OCI-LY7 (cell line): ENCODE results near the gene PACS2. TPM values are rescaled to one million over a fixed set of nuclear protein-coding genes. Genes with fewer than 3 reads are reported as not detected.

Source experiments
- BruUV-seq: library from RNA; stranded (reverse); fragments of 400-500 nt; replicated peaks from 2 replicates; lab custom pipeline; 2021; lab: Mats Ljungman, UMichigan
- CTCF ChIA-PET: fragments of 300-600 bp; sonication (Branson Sonifier 250); formaldehyde crosslinking; loops from one replicate; lab custom pipeline; 2022; ENCODE audit warnings: antibody characterized with exemption; ENCODE audit not compliant: unreplicated experiment; lab: Charles Lee
- POLR2A ChIA-PET: fragments of 300-600 bp; sonication (Branson Sonifier 250); formaldehyde crosslinking; loops from one replicate; lab custom pipeline; 2022; ENCODE audit warnings: antibody characterized with exemption; lab: Charles Lee
- DNase-seq: peaks from one replicate; pipeline ENCODE4 v3.0.0-alpha.2; 2015; ENCODE audit warnings: low spot score
- H2AFZ ChIP-seq: fragments of 200-600 bp; sonication (generic), shearing (Covaris generic); 2 replicates; pipeline ENCODE4 v1.6.1; 2014; ENCODE audit warnings: mild to moderate bottlenecking, antibody characterized with exemption, low read length, moderate library complexity
- H3K27ac ChIP-seq: fragments of 200-600 bp; sonication (generic); 2 replicates; pipeline ENCODE4 v1.5.1; 2014; ENCODE audit warnings: mixed run types, low read depth, mild to moderate bottlenecking, moderate library complexity, low read length, inconsistent platforms; ENCODE audit not compliant: poor library complexity, severe bottlenecking
- H3K36me3 ChIP-seq: fragments of 200-600 bp; sonication (generic); 2 replicates; pipeline ENCODE4 v1.6.1; 2014; ENCODE audit warnings: mild to moderate bottlenecking, antibody characterized with exemption, low read length, moderate library complexity, mixed read lengths; ENCODE audit not compliant: insufficient read depth
- H3K4me1 ChIP-seq: fragments of 200-600 bp; sonication (generic); 2 replicates; pipeline ENCODE4 v1.5.1; 2014; ENCODE audit warnings: mild to moderate bottlenecking, low read length; ENCODE audit not compliant: insufficient read depth, poor library complexity, severe bottlenecking
- H3K4me2 ChIP-seq: fragments of 200-600 bp; sonication (generic); 2 replicates; pipeline ENCODE4 v1.6.1; 2014; ENCODE audit warnings: mild to moderate bottlenecking, low read length
- H3K4me3 ChIP-seq: fragments of 200-600 bp; sonication (generic); 2 replicates; pipeline ENCODE4 v1.5.1; 2014; ENCODE audit warnings: mild to moderate bottlenecking, low read depth, low read length; ENCODE audit not compliant: poor library complexity, severe bottlenecking
- H3K79me2 ChIP-seq: fragments of 200-600 bp; sonication (generic); 2 replicates; pipeline ENCODE4 v1.6.1; 2016; ENCODE audit warnings: low read depth, mild to moderate bottlenecking, low read length, moderate library complexity, mixed read lengths; ENCODE audit not compliant: insufficient read depth
- H3K9me2 ChIP-seq: fragments of 200-600 bp; sonication (generic); 2 replicates; pipeline ENCODE4 v1.6.1; 2016; ENCODE audit warnings: mild to moderate bottlenecking, low read length, mixed read lengths; ENCODE audit not compliant: insufficient read depth
- H3K9me3 ChIP-seq: fragments of 200-600 bp; sonication (generic); 2 replicates; pipeline ENCODE4 v1.6.1; 2014; ENCODE audit warnings: mild to moderate bottlenecking, mixed run types, low read length, mixed read lengths
- H4K20me1 ChIP-seq: fragments of 200-600 bp; sonication (generic); 2 replicates; pipeline ENCODE4 v1.6.1; 2014; ENCODE audit warnings: mild to moderate bottlenecking, antibody characterized with exemption, low read length, moderate library complexity, mixed read lengths; ENCODE audit not compliant: insufficient read depth
- CTCF ChIP-seq: fragments of 200-600 bp; sonication (generic); conservative IDR thresholded peaks from 2 replicates; pipeline ENCODE4 v1.5.1; 2014; ENCODE audit warnings: mild to moderate bottlenecking, antibody characterized with exemption, low read length, moderate library complexity, mixed read lengths
- EZH2phosphoT487 ChIP-seq: fragments of 200-600 bp; sonication (generic); IDR thresholded peaks from 2 replicates; pipeline ENCODE4 v1.6.1; 2018; ENCODE audit warnings: low read depth, borderline replicate concordance, mild to moderate bottlenecking, mixed run types, antibody characterized with exemption, low read length, moderate library complexity, mixed read lengths
- intact Hi-C: fragments of 100-400 bp; cut with micrococcal nuclease; formaldehyde crosslinking; loops from one replicate; pipeline ENCODE4 v1.10.0; 2022; ENCODE audit not compliant: unreplicated experiment
- total RNA-seq, 2 experiments: library from RNA; depleted of rRNA in 1 of 2; stranded (reverse); fragments of >200 nt in 1 of 2; shearing (Covaris generic) in 1 of 2; gene quantifications; 2 replicates each; pipeline ENCODE4 v1.2.3, GENCODE V29; 2014 to 2022

Gene PACS2
- total RNA-seq, 2 experiments from 2014 or later, result 45.4 to 46.9 TPM

- Histone ChIP-seq H3K4me1 (peaks cover 3% of the 10 kb centered on the region), H3K36me3 (no peaks in the 10 kb centered on the region), H3K9me2 (no peaks in the 10 kb centered on the region), H3K4me3 (no peak overlapping the region), H3K4me2 (no peak overlapping the region), H3K79me2 (no peaks in the 10 kb centered on the region), H2AFZ (no peak overlapping the region), H4K20me1 (no peaks in the 10 kb centered on the region), H3K9me3 (no peaks in the 10 kb centered on the region), H3K27ac (no peak overlapping the region)
- DNase-seq, result no peak
- ChIA-PET CTCF (no interaction called here), POLR2A (no interaction called here)
- no TSS peak for BruUV-seq
- intact Hi-C loops, result no loop called here
- TF ChIP-seq CTCF, result no peak
- no peak for TF ChIP-seq EZH2phosphoT487
Measured at GRCh38 chr14:105388110-105388951, 73.8 kb downstream of the PACS2 start.

DNA sequence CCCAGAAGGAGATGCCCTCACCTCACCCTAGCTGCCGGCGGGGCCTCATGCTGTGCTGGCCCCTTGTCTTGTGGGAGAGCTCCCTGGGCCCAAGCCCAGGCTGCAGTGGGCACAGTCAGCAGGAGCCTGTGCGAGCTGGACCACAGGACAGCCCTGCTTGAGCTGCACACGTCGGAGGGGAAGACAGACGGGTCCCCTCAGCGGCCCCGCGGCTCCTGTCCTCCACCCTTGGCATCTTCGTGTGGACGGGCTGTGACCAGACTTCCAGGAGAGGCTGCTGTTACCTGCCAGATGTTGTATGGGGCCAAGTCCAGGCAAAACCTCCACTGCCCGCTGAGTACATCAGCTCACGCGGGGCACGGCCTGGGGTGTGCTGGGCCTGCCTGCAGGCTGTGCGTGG lies 74.4 kb downstream of the PACS2 start:
- H2AFZ ChIP-seq, result no peak overlapping the region
- TF ChIP-seq EZH2phosphoT487 (no peak), CTCF (no peak)
- no peaks in the 10 kb centered on the region for H3K9me2 ChIP-seq
- no peaks in the 10 kb centered on the region for H4K20me1 ChIP-seq
- BruUV-seq, result no TSS peak
- no peaks in the 10 kb centered on the region for H3K9me3 ChIP-seq
- ChIA-PET POLR2A (no interaction called here), CTCF (no interaction called here)
- DNase-seq, result no peak
- intact Hi-C loops, result no loop called here
- H3K79me2 ChIP-seq, result no peaks in the 10 kb centered on the region
- H3K4me1 ChIP-seq, result peaks cover 3% of the 10 kb centered on the region
- H3K36me3 ChIP-seq, result no peaks in the 10 kb centered on the region
- H3K4me2 ChIP-seq, result no peak overlapping the region
- no peak overlapping the region for H3K4me3 ChIP-seq
- no peak overlapping the region for H3K27ac ChIP-seq

DNA sequence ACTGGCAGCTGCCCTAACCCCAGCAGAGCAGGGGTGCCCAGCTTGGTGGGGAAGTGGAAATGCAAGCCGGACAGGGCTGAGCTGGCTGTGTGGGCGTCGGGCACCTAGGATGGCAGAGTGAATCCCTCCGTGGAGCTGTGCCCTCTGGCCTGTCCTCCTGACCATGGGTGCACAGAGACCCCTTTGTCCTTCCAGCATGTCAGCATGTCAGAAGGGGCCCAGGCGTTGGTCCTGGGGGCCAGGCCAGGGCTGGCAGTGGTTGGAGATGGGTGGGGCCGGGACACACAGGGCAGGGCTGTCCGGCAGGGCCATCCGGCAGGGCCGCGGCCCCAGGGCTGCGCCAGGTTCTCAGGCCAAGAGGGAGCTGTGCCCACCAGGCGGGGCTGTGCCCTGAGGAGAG lies 75.0 kb downstream of the PACS2 start:
- H3K36me3 ChIP-seq, result no peaks in the 10 kb centered on the region
- H3K4me3 ChIP-seq, result no peak overlapping the region
- no peak overlapping the region for H3K4me2 ChIP-seq
- BruUV-seq, result no TSS peak
- no peak overlapping the region for H3K27ac ChIP-seq
- H4K20me1 ChIP-seq, result no peaks in the 10 kb centered on the region
- DNase-seq, result no peak
- H3K79me2 ChIP-seq, result no peaks in the 10 kb centered on the region
- no peak for TF ChIP-seq CTCF
- TF ChIP-seq EZH2phosphoT487, result no peak
- ChIA-PET POLR2A (no interaction called here), CTCF (interaction anchor here (0.7 to 1.1 kb wide), 2 partner anchors 102 to 621 kb away, joined by 4 read pairs; no protein-coding TSS in a partner anchor)
- H3K9me3 ChIP-seq, result no peaks in the 10 kb centered on the region
- H2AFZ ChIP-seq, result no peak overlapping the region
- intact Hi-C loops, result no loop called here
- H3K9me2 ChIP-seq, result no peaks in the 10 kb centered on the region
- H3K4me1 ChIP-seq, result peaks cover 3% of the 10 kb centered on the region
